HL-60/S4 (cell line): Measurements from ENCODE around the gene SMC6.

ENCODE experiments used
- in situ Hi-C: fragments of 300-500 bp; cut with MboI; formaldehyde crosslinking; loops from 2 replicates; pipeline ENCODE4 v1.14.3; 2022; ENCODE audit warnings: low sequenced_read_pairs

Gene SMC6

DNA sequence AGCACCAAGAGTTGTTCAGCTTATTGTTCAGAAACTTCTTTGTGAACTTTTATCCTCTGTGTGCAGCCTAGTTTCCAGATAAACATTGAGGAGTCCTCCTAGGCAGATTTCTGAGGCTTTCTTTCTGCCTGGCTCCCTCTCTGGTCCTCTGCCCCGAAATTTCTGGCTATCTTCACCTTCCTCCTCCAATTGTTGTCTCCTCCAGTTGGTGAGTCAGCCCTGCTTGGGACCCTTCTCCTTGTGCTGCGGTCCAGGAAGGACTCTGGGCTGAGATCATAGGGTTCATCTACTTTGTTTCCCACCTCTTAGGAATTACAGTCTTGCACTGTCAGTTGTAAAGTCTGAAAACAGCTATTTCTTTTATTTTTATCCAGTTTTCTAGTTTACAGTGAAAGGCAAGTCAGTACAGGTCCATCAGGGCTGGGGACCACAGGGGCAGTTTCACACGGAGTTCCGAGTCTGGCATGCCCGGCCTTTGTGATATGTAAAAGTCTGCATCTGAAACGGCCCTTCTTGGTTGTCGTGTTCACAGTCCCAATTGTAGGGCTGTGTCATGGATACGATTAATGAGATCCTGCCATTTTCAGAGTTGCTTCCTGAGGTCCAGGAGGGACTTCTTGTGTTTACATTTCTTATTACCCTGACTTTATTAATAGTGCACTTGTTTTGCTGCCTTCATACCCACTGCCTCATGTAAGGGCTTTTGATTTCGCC, 100.8 kb downstream of the SMC6 start:
- in situ Hi-C loops: no loop called here

DNA sequence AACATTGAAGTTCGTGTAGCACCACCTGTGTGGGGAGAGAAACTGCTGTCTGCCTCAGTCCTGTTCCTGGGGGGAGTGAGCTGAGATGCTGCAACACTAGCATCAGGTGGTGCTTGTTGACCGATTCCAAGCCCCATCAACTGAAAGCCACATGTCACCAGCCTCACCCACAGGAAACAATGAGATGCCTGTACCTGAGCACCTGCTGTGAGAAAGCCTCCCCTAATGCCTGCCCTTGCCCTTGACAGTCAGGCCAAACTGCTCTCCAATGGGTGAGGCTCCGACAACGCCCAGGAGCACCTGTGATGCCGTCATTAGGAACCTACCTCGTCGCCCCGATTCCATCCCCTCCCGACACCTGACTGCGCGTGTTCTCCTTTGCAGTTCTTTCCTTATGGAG, 104.6 kb downstream of the SMC6 start:
- in situ Hi-C loops: loop anchor here (25.0 kb wide), 1 partner anchor 887 kb away; no protein-coding TSS in a partner anchor

DNA sequence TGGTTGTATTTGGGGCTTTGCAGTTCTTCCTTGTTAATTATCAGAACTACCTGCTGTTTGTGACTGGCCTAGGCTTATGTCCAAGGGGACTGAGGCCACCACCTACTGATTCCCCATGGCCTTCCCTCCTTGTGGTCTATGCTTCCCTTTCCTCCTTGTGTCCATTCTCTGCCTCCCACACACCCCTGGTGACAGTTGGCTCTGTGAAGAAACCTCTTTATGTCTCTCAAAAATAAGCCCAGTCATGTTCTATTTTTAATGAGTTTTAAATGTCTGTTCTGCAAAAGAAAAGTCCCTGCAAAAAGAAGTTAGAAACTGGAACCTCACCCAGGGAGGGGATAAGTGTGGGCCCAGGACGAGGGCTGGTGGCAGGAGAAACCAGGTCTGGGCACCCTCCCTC, 105.0 kb downstream of the SMC6 start:
- in situ Hi-C loops: loop anchor here (25.0 kb wide), 1 partner anchor 886 kb away; no protein-coding TSS in a partner anchor

DNA sequence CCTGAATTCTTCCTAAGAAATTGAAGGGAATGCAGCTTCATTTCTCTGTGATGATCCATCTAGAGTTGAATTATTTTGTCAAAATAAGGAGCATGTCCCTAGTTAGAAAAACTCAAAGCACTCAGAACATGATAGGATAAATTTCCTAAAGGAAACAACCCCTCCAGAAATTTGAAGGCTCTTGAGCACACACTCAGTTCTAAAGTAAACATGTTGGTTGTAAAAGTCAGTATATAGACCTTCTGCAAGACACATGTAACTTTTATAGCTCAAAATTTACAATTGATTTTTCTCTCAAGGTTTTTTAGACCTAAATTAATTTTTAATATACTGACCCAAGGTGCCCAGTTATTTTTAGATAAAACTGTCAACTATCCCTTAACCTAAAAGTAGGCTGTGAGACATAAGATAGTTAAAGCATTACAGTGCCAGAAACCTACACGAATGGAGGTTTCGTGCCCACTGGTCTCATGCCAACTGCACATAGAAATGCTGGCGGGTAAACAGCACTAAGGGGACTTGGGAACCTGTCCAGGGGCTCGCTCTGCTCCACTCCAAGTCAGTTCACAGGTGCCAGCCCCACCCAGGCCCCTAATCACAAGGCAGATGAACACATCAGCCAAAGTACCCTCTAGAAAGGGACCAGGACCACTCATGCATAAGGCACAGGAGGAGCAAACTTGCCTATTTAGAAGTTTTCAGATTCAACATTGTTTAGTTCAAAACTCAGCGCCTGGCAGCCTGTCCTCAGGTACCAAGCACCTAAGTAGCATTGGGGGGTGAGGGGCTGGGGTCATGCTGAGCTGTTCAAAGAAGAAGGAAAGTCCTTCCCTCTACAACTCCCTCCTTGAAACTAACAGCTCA, 106.5 kb downstream of the SMC6 start:
- in situ Hi-C loops: loop anchor here (25.0 kb wide), 1 partner anchor 885 kb away; no protein-coding TSS in a partner anchor

DNA sequence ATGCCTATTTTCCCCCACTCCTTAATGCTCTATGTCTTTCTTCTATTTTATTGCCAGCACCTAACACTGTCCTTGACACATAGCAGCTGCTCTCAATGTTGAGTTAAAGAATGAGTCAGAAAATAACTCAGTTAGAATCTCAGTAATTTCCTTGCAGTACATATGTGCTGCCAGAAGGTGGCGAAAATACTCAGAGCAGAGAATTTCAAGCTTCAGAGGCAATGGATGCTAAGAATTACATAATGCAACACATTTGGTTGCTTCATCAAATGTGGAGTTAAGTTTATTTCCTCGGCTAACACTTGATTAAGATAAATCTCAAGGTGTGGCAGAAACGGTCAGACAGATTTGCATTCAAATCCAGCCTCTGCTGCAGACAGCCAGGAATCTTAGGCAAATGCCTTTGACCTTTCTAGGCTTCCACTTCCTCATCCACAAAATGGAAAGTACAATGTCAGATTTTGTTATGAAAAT, 107.5 kb downstream of the SMC6 start:
- in situ Hi-C loops: loop anchor here (25.0 kb wide), 1 partner anchor 884 kb away; no protein-coding TSS in a partner anchor

DNA sequence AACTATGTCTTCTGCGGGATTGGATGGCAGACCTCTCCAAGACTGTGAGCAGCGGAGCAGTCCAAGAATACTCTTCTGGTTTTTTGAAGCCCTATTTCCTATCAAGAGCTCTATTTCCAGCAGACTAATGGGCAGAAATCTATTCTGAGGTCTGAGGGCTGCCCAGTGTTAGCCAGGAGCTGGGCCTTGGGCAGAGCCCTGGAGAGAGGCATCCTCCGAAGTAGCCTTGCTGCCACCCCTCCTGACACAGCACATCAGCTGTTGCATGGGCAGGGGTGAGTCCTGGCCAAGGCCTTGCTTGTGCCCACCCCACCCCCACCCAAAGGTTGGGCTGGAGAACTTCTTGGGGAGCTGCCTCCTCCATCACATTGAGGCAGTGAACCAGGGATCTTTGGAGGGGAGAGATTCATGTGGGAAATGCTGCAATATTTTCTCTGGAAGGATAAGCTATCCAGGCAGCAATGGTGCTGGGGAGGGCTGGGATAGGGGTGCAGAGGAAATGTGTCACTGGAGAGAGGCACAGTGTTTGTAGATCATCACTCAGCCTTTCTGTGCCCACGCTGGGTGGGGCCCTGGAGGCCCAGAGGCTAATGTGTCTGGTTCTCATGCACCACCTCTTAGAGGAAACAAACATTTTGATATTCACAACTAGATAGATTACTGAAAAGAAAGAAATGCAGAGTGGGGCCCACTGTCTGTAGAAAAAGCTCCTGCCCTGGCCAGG, 108.5 kb downstream of the SMC6 start:
- in situ Hi-C loops: loop anchor here (25.0 kb wide), 1 partner anchor 883 kb away; no protein-coding TSS in a partner anchor

DNA sequence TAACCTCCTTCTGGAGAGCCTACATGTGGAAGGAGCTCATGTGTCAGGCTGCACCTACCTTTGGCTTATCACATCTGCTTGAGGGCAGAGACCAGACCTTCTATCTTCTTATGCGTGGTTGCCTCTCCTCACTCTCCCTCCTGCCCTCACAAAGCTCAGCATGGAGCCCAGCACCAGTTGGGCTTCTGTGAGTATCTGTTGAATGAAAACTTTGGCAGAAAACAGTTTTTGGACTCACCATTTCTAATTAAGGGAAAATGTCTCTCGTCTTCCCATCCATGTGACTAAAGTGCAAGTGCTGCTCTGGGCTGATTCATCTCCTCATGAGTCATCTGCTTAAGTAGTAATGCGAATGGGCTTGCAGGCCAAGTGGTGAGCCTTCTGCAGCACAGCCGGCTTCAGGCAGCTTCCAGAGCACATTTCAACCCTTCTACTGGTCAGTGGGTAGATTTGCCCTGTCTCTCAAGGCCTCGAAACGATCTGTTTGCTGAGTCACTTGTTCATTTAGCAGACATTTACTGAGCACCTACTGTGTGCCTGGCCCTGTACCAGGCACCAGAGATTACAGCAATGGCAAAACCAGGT, 110.5 kb downstream of the SMC6 start:
- in situ Hi-C loops: loop anchor here (25.0 kb wide), 1 partner anchor 881 kb away; no protein-coding TSS in a partner anchor

DNA sequence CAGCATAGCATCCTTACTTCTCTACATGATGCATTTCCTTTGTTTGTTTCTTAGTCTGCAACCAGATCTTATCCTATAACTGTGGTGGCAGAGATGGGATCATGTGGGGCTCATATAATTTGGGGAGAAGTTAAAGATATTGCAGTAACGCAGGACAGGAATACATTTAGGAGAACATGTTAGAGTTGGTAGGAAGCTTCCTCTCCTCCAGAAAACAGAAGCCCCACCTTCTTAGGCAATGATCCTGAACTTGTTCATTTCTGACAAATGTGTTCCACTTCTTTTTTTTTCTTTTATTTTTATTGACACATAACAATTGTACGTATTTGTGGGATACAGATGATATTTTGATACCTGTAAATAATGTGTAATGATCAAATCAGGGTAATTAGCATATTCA, 113.2 kb downstream of the SMC6 start:
- in situ Hi-C loops: loop anchor here (25.0 kb wide), 1 partner anchor 878 kb away; no protein-coding TSS in a partner anchor

DNA sequence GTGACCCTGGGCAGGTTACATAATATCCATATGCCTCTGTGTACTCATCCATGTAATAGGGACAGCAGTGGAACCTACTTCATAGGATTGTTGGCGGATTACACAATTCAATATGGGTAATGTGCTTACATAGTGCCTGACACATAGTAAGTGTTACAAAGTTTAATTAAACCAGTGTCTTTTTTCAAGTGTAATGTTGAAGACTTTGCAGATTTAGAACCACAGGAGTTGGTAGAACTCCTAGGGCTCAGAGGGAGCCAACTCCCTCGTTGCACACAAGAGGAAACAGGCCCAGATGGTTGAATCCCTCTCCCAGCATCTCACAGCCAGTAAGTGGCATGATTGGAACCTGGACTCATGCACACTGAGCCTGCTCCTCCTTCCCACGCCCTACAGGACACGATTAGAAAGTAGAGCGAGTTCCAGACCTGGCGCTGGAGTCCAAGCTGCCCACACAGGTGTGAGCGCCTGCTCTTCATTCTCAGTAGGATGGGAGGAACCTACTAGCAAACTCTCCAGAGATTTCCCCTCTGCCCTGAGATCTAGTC, 115.3 kb downstream of the SMC6 start:
- in situ Hi-C loops: loop anchor here (25.0 kb wide), 1 partner anchor 876 kb away; no protein-coding TSS in a partner anchor

DNA sequence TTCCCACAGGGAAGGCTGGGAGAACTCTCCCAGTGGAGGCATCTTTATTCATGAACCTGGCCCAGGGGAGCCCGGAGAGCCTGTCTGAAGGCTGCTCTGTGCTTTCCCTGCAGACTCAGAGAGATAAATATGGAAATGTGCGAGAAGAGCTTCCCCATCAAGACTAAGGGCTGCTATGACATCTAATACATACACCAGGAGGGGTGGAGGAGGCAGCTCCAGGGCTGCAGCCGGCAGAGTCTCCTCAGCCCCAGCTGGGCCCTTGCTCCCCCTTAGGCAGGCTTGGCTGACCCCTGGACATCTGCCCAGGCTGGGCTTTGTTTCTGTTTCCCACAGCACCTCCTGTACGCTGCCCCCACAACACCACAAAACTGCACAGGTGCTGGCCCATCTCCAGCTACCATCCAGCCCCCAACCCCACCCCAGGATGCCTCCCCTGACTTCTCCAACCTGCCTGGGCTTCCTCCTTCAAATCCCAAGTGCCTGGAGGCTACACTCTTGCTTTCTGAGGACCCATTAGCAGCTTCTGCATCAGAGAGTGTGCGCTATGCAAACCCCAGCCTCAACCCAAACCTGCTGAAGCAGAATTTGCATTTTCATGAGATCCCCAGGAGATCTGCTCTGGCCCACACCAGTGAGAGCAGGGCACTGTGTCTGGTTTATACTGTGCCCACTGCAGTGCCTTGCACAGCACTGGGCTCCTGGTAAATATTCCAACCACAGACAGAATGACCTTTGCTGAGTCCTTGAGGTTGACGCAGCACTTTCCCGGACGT, 116.3 kb downstream of the SMC6 start:
- in situ Hi-C loops: loop anchor here (25.0 kb wide), 1 partner anchor 875 kb away; no protein-coding TSS in a partner anchor

DNA sequence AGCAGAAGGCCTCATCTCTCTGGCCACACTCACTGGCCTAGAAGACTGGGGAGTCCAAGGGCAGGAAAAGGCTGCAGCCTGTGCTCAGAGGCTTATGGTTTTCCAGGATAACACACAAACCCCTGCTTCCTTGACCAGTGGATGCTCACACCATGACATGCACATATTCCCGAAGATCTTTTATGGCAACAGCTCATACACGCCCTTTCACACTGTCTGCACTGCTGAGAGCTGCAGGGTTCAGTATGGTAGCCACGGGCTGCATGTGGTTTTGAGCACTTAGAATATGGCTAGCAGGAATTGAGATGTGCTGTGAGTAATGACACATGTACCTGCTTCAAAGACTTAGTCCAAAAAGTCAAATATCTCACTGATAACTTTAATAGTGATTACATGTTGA, 117.4 kb downstream of the SMC6 start:
- in situ Hi-C loops: loop anchor here (25.0 kb wide), 1 partner anchor 874 kb away; no protein-coding TSS in a partner anchor

DNA sequence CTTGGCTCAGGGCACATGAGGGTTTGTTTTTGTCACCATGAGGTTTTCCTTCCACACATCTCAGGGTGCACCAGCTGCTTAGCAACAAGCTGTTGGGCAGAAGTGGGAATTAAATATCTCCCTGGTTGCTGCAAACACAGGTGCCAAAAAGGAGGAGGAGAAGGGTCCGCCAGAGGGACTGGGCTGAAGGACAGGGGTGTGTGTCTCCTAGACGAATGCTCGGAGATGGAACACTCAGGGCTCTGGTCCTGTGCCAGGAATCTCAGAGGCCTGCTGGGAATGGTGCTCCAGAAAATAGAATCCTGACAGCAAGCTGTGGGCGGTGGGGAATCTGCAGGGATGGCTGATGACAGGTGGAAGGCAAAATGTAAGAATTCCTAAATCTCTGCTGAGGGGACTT, 118.6 kb downstream of the SMC6 start:
- in situ Hi-C loops: loop anchor here (25.0 kb wide), 1 partner anchor 873 kb away; no protein-coding TSS in a partner anchor

DNA sequence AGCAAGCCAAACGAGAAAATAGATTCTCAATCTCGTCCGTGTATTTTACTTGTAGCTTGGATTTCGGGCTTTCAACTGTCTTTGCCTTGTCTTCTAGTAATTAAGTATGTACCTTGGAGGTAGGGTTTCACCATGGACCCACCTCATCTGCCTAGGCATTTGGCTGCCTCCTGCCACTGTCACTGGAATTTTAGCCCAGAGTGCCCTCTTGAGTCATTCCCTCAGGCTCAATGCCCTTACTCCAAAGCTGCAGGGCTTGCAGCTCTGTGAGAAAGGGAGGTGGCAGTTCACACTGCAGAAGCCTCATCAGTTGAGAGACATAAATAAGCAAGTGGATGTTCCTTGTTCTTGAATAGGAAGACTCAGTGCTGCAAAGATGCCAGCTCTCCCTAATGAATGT, 123.5 kb downstream of the SMC6 start:
- in situ Hi-C loops: loop anchor here (25.0 kb wide), 1 partner anchor 868 kb away; no protein-coding TSS in a partner anchor

DNA sequence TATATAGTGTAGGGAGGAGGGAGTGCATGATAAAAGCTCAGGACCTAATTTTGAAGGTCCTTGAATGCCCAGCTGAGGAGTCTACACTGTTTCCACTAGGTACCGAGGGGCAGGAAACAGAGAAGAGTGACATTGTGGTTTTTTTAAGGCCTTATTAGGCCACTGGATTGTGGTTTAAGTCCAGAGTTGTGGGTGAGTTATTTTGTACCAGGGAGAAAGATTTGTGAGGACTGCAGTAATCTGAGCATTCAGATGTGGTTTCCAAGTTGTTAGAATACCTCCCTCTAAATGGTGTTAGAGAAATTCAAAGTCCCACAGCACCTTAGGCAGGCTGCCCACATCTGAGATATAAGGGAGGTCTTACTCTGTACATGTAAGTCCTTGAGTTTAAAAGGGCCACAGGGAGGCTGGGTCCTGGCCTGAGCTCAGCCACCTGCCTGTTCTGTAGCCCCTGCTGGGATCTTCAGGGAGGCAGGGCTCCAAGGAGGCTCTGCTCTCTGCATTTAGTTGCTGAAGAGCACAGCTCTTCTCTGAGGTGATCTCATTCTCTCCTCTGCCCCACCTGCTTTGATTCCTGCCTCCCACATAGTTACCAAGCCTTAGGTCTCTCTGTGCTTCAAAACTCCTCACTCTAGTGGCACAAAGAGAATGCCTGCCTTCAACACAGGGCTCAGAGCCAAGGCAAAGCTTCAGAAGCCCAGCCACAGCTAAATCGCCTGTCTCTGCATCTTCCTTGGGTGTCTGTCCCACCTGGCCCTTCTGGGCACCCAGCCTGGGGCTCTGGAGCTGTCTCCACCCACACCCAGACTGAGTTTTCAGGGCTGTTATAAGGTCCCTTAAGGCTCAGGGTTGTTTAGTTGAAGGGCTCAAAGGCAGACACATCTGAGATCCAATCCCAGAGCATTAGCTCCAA, 125.0 kb downstream of the SMC6 start:
- in situ Hi-C loops: loop anchor here (25.0 kb wide), 1 partner anchor 866 kb away; no protein-coding TSS in a partner anchor

DNA sequence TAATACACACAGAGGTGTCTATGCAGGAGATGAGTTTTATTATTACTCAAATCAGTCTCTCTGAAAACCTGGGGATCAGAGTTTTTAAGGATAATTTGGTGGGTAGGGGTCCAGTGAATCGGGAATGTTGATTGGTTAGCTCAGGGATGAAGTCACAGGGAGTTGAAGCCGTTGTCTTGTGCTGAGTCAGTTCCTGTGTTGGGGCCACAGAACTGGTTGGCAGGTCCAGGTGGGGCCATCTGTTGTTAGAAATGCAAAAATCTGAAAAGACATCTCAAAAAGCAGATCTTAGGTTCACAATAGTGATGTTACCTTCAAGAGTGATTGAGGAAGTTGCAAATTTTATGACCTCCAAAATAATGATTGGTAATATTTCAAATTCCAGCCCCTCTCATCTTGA, 126.2 kb downstream of the SMC6 start:
- in situ Hi-C loops: loop anchor here (25.0 kb wide), 1 partner anchor 865 kb away; no protein-coding TSS in a partner anchor

DNA sequence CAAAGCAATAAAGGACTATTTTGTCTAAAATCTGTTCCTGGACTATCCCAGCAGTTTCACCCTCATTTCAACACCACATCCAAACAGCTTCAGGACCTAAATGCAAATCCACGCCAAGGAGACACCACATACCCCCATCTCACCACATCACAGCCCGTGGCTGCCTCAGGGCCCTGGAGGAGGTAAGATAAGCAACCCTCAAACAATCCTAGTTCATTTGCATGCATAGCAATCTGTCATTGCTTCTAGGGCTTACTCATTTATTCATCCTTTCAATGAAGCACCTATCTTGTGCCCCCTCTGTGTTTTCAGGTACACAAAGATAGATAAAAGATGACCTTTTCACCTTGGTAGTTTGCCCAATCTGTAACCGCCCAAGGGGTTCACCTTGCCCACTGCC, 126.6 kb downstream of the SMC6 start:
- in situ Hi-C loops: loop anchor here (25.0 kb wide), 1 partner anchor 865 kb away; no protein-coding TSS in a partner anchor

DNA sequence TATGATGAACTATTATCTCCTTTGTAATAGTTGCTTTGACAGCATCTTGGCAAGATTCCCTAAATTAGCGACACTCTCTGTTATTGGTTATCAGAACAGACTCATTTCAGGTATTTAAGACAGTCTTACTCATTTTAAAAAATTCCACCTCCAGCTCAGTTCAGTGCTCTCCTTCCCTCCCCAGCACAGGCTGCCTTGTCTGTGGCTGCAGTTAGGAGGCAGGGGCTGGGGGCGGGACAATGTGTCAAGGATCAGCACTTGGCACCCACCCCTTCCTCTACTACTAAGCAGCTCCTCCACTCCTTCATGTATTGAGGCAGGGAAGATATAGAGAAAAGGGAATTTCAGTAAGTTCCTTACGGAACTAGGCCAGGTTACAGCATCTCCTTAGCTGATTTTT, 128.2 kb downstream of the SMC6 start:
- in situ Hi-C loops: loop anchor here (25.0 kb wide), 1 partner anchor 863 kb away; no protein-coding TSS in a partner anchor

DNA sequence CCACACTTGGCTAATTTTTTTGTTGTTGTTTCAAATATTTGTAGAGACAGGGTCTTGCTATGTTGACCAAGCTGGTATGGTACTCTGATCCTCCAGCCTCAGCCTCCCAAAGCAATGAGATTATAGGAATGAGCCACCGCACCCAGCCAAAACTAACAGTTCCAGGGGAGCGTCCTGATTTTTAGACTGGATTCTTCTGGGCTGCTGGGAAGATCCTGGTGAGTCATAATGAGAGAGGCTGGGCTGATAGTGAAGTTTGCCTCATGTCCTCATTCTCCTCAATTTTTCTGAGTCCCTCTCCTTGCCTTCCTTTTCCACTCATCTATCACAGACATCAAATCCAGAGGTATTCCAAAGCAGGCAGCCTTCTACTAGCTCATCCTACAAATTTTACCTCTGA, 131.8 kb downstream of the SMC6 start:
- in situ Hi-C loops: no loop called here
